AG20443 (cell line): ENCODE results near the gene MNX1.

Experiments
- DNase-seq: peaks from one replicate; pipeline ENCODE4 v3.0.0; 2012; ENCODE audit warnings: low spot score, mixed read lengths

The MNX1 gene

DNA sequence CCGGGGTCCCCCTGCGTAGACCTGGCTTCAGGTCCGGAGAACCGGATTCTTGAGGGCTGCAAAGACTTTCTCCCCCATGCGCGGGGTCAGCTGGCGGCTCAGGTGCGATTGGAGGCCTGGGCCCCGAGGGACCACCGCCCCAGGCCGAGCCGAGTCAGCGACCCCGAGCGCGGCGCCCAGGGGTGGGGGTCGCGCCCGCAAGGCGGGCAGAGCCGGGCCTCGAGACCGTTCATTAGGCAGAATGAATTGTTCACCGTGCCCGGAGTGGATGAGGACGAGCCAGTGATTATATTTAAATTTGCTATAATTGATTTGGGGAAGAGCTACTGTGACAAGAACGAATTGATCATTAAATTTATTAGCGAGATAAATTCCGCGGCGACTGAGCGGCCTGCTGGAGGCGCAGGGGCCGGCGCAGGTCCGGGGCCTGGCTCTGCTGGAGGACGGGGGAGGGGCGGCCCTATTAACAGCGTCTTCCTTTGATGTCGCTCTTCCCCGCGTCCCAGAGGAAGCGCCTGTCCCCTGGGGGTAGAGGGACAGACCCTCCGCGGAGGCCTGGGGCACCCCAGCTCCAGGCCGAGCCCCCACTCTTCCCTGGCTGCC, 7.5 kb downstream of the MNX1 start:
- DNase-seq: peak; percentile 9

DNA sequence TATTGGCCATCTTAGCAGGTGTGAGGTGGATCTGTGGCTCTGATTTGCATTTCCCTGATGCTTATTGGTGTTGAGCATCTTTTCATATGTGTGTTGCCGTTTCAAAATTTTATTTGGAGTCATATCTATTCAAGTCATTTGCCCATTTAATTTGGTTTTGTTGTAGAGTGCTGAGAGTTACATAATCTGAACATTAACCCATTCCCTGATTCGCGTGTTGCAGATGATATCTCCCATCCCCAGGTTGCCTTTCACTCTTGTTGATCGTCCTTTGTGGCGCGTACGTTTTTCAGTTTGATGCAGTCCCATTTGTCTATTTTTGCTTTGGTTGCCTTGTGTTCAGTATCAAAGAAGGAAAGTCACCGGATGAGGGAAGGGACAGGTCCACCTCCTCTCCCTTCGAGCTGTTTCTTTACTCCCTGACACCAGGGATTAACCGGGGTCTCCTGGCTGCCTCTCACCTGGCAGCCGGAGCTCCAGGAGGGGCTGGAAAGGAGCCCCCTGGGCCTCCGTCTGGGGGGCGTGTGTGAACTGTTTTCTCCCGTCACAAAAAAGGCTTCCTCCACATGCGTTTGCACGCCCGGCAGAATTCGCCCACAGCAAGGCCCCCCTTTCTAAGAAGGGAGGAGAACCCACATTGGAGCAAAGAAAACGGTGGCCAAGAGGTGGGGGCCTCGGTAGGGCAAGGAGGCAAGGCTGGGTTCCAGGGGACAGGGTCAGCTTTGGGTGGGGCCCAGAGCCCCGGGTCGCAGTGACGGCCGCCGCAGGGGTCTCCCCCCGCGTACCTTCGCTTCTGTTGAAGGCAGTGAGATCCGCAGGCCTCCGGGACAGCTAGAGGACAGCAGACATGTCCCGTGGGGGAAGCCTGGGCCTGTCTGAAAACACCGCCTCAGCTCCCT, 8.3 kb downstream of the MNX1 start:
- DNase-seq: peak; percentile 3

DNA sequence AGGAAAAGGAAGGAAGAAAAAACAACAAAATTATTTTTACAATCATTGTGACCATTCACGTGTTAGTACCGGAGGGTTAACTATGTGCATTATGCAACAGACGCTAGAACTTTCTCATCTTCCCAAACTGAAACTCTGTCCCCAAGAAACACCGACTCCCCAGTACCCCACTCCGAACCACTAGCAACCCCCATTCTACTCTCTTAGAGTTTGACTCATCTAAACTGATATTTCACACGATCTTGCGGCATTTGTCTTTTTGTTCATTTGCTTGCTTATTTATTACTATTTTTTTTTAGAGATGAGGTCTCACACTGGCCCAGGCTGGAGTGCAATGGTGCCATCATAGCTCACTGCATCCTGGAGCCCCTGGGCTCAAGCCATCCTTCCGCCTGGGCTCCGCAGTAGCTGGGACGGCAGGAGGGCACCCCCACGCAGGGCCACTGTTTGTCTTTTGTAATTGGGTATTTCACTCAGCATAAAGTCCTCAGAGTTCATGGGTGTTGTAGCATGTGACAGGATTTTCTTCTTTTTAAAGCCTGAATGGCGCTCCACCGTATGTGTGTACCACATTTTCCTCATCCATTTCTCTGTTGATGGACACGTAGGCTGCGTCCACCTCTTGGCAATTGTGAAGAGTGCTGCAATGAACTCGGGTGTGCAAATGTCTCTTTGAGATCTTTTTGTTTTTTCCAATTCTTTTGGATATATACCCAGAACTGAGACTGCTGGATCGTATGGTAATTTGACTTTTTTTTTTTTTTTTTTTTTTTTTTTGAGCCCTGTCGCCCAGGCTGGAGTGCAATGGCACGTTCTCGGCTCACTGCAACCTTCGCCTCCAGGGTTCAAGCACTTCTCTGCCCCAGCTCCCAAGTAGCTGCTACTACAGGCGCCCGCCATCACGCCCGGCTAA, 9.5 kb downstream of the MNX1 start:
- DNase-seq: no peak

DNA sequence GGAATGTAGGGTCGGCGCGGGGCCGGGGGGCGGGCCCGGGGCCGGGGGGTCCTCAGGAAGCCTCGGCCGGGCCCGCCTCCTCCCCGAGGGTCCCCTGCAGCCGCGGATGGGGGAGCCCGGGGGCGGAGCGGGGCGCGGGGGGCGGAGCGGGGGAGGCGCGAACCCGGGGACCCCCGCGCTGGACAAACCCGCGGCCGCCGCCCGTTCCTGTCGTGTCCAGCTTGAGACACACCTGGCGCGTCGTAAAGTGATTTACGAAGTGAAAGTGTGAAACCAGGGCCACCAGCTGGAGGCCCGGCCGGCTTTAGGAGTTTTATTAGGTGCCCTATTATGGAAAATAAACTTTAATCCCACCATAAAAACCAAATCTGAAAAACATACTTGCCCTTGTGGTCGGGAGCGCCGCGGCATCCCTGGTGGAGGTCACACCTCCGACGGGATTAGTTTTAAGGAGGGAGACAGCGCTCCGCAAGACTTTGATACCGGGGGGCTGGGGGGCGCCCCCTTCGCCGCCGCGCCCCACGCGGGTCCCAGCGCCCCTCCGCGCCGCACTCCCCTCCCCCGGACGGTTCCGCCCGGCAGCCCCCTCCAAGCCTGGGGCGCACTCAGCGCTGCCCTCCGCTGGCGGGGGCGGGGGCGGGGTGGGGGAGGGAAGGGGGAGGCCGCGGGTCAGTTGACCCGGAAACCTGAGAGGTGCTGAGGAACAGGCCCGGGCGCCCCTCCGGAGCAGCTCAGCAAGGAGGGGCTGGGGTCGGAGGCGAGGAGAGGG, 10.3 kb downstream of the MNX1 start:
- DNase-seq: no peak

DNA sequence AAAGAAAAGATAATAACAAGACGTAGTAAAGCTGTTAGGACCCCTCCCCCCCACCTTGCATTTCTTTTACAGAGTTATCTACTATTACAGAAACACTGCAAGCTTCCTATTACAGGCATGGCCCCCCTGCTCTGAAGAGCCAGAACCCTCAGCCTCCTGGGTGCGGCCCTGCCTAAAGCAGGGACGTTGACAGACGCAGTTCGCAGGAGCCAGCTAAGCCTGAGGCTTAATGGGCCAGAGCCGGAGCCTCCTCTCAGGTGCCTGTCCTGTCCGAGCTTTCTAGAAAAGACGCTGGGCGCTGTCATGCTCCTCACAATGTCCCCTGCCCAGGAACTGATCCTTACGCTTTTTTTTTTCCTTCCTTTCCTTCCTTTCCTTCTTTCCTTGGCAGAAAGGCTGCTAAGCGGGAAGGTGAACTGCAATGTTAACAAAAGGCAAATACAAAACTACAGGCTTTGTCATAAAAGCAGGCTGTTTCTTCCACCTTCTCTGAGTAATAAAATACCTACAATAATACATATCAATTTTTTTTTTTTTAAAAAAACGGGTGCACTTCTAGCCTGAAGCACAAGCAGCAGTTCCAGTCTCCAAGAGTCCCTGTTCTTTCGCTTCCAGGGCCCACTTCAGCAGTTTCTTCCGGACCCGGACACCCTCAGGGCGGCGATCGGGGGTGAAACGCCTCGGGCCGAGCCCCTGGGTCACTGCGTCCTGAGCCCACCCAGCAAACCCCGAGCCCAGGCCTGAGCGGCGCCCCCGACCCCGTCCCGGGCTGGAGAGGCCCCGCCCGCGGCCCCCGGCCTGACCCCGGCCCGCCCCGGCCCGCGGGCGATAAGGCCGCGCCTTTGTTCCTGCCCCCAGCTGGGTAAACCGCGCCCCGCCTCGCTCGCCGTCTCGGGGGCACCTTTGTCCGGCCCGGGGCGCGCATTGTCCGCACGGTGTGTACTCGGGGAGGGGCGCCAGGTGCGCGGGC, 11.2 kb downstream of the MNX1 start:
- peak; percentile 17 for DNase-seq

DNA sequence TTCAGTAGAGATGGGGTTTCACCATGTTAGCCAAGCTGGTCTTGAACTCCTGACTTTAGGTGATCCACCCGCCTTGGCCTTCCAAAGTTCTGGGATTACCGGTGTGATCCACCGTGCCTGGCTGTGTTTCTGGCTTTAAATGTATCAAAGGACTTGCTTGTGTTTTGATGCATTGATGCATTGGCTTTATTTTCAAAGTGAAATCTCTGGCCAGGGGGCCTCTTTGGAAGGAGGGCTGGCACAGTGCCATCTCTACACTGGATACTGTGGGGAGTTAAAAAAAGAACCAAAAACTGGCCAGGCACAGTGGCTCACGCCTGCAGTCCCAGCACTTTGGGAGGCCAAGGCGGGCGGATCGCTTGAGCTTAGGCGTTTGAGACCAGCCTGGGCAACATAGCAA, 16.0 kb downstream of the MNX1 start:
- no peak for DNase-seq

DNA sequence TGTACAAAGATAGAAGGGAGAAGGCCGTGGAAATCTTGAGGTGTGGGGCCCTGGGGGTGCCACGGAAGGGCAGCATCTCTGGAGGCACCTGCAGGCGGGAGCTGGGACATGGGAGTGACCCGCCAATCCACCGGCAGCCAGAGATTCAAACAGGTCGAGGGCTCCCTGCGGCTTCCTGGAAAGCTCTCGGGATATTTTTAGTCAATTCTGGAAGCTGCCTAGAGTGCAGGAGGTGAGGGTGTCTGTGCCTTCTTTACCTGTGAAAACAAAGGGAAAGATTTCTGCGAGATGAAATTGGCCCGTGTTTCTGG, 16.6 kb downstream of the MNX1 start:
- peak; percentile 3 for DNase-seq

DNA sequence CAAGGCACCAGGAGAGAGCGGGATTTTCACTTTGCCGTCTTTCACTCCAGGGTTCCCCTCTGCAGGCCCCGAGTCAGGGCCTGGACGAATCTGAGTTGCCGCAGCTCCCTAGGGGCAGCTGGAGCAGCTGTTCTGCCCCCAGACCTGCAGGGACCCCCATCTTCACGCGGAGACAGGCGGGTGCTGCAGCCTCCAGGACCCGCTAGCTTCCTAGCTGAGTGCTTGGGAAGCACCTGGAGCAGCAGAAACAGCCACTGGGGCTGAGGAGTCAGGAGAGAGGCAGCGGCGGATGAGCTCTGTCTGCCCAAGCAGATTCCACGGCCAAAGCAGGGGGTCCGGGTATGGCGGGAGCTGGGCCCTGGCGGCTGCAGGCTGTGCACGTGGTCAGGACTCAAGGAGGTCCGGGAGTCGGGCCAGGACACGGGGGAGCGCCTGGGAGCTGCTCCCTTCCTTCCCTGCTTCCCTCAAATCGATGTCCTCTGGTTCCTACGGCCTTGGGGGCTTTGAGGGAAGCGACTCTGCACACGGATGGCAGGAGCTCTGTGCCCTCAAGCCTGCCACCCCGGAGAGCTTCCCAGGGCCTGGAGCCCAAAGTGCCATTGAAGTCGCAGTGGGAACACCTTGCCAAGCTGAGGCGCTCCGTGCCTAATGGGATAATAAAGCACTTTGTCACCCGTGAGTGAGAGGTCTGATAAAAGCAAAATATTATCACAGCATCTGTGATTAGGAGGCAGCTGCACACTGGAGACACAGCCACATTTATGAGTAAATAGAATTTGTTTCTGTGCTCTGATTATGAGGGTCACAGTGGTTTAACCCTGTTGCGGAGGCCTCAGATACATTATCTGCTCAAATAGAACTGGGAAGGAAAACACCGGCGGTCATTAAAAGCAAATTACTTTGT, 17.2 kb downstream of the MNX1 start:
- peak; percentile 8 for DNase-seq

DNA sequence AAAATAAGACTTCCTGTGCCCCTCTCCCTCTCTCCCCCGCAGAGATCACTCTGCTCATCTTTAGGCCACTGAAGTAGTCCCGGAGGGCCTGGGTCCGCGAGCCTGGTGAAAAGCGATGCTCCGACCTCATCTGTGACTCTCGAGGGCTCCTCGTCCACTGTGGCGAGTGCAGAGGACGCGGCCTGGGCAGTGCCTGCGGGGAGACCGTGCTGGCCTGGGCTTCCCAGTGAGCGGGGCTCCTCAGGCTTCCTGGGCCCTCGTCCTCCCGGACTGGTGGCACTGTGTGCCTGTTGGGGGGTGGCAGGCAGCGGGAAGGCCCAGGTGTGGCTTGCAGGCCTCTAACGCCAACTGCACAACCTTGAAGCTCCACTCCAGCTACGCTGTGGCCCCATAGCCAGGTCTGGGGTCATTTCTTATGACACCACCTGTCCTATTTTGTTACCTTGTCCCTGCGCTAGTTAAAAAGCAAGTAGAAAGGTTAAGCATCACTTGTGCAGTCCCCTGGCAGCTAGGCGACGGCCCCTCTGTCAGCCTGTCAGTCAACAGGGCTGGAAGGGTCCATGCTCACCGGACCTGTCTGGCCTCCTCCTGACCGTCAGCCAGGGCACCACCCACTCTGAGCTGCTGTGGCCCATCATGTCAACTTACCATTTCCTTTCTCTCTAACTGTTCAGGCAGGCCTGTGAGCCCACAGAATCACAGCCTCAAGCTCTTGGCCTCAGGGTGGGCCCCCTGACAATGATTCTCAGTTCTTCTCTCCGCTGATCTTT, 20.5 kb downstream of the MNX1 start:
- peak; percentile 3 for DNase-seq

DNA sequence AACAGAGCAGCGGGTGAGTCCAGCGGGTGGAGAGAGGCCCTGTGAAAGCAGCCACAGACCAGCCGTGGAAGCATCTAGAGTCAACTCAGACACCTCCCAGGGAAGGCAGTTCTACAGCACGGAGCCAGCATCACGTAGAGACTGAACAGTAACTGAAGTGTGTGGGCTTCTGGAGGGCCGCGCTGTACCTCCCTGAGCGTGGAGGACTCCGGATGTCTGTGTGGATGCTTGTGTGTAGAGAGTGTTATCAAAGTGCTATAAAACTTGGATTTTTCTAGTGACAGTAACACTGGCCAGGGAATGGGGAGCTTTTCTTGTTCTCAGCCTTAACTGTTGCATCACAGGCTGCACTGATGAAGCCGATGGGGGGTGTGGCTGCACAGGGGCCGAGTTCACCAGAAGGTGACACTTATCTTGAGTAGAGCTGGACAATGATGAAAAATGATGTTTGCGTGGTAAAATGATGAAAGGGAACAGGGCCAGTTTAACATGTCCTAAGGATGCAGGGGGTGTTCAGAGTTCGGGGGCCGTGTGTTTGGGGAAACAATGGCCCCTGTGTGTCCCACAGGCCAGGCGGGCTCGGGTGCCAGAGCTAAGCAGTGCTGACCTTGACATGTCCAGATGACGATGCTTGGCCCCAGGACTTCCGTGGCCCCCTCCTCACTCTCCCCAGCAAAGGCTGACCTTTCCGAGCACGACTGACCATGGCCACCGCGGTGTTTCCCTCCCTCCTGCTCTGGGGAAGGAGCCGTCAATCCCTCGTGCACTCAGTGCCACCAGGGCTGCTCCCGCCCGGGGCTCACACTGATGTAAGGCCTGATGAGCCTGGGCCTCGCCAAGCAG, 21.9 kb downstream of the MNX1 start:
- DNase-seq: no peak

DNA sequence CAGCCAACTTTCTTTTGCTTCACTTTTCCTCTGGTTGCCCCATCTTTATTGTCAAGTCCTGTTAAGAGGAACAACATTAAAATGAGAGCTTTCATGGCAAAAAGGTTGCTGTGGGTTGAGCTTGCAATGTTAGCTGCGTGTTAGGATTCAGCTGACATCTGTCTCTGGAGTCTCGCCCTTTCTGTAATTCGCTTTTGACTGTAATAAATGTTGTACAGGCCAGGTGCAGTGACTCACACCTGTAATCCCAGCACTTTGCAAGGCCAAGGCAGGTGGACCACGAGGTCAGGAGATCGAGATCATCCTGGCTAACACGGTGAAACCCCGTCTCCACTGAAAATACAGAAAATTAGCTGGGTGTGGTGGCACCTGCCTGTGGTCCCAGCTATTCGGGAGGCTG, 24.1 kb downstream of the MNX1 start:
- no peak for DNase-seq

DNA sequence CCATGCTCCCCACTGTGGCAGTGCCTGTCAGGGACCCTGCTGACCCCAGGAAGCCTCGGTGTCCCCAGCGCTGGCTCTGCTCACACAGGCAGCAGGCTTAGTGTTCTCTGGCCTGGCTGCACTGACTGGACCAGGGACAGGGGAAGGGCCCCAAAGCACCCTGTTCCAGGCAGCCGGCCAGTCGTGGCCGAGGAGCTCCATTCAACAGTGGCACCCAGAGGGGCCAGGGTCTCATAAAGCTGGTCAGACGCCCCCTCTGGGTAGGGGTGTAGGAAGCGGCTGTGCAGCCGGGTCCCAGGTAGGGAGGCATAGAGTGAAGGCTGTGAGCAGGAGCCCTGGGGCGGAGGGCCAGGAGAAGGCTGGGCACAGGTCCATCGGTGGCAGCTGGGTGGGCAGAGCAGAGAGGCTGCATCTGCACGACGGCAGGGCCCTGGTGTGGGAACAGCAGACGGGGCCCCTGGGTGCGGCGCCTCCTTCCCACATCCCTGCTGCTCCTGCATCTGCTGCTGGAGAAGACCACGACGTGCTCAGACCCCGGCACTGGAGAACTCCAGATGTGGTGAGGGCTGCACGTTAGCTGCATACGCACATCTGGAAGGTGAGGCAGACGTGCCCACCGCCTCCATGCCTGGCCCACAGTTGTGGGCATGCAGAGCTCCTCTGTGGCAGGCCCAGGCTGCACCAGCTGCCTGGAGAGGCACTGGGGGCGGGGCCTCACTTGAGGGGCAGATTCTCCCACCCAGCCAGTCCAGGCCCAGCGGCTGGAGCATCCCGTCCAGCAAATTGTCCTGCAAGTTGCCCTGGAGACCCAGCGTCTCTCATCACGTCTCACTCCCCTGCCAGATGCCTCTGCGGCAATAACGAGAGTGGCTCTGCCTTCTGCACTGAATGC, 25.1 kb downstream of the MNX1 start:
- peak; percentile 6 for DNase-seq

DNA sequence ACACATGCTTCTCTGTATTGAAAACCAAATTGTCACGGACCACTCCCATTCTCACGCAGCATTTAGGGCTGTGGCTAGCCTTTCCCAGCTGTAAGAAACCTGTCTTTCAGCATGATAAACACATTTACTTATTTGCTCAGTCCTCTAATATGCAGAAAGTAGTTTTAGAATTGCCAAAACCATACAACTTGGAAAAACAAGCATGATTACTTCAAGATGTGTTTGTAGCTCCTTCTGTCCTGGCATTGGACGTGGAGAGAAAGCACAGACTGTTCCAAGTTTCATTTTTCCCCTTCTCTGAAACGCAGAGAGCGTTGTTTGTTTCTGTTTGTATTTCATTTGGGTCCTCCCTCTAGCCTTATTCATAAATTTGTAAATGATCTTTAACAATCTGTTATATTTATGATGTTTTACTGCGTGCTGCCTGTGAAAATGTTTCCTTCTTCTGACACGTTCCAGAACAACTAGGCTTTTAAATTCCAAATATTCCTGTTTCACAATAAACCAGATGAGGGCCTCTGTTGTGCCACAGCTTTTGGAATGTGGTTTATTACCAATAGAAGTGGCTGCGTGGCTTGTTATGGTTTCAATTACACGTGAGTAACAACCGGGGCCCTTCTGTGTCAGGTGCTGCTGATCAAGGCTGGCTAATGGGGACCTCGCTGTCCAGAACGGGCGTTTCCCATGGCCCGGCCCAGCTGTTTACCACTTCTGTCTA, 26.1 kb downstream of the MNX1 start:
- peak; percentile 82 for DNase-seq

DNA sequence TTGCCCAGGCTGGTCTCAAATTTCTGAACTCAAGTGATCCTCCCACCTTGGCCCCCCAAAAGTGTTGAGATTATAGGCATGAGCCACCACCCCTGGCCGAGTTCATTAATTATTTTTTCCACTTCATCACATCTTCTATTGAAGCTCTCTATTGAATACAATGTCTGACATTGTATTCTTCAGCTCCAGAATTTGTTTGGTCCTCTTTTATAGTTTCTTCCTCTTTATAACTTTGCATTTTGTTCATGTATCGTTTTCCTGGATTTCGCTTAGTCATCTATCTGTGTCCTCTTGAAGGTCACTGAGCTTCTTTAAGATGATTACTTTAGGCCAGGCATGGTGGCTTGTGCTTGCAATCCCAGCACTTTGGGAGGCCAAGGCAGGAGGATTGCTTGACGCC, 30.8 kb downstream of the MNX1 start:
- DNase-seq: no peak

DNA sequence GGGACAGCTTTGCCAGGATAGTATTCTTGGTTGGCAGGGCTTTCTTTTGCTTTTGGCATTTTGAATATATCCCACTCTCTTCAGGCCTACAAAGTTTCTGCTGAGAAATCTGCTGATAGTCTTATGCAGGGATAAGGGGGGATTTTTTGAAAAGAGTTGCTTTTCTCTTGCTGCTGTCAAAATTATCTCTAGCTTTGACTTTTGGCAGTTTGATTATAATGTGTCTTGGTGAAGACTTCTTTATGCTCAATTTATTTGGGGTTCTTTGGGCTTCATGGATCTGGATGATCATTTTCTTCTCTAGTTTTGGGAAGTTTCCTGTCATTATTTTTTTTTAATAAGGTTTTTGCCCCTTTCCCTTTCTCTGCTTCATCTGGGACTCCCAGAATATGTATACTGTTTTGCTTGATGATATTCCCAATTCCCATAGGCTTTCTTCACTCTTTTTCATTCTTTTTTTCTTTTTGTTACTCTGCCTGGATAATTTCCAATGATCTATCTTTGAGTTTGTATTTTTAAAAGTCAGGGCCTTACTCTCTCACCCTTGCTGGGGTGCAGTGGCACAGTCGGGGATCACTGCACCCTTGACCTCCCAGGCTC, 31.4 kb downstream of the MNX1 start:
- no peak for DNase-seq

DNA sequence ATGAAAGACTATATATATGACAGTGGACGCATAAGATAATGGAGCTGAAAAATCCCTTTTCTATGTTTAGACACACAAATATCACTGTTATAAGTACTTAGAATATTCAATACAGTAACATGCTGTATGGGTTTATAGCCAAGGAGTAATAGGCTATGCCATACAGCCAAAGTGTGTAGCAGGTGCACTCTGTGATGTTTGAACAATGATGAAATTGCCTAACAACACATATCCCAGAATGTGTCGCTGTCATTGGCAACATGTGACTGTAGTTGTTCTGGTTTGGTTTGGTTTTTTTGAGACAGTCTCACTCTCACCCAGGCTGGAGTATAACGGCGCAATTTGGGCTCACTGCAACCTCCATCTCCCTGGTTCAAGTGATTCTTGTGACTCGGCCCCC, 34.8 kb downstream of the MNX1 start:
- no peak for DNase-seq
